CD14-positive monocyte (primary cell): ENCODE results near the gene MCM3AP. TPM values are rescaled to one million over a fixed set of nuclear protein-coding genes. Genes with fewer than 3 reads are reported as not detected.

ENCODE experiments used
- DNase-seq, 3 donors: peaks; one replicate each; pipeline ENCODE4 v3.0.0-alpha.2; 2011 to 2022
- H2AFZ ChIP-seq: 2 replicates; pipeline ENCODE4 v1.6.0; 2012; ENCODE audit warnings: mild to moderate bottlenecking, low read depth, low read length, inconsistent platforms; ENCODE audit not compliant: insufficient read depth, poor library complexity, severe bottlenecking
- H3K27ac ChIP-seq, 2 donors: 1 replicate in 1 of 2; 2 replicates in 1 of 2; pipeline ENCODE4 v1.5.1; 2012 to 2013; ENCODE audit warnings: low read length in 2 of 2, control low read depth in 1 of 2, inconsistent platforms in 1 of 2, low read depth in 1 of 2, mild to moderate bottlenecking in 1 of 2
- H3K27me3 ChIP-seq, 2 donors: one replicate each; pipeline versions ENCODE4 v1.6.0 to v1.6.1; 2011 to 2013; ENCODE audit warnings: low read length in 2 of 2; ENCODE audit not compliant: control insufficient read depth in 2 of 2, insufficient read depth in 2 of 2
- H3K36me3 ChIP-seq, 2 donors: replicated peaks in 1 of 2; 1 replicate in 1 of 2; 2 replicates in 1 of 2; pipeline versions ENCODE4 v1.5.1 to v1.6.1; 2012 to 2013; ENCODE audit warnings: low read length in 2 of 2, control low read depth in 1 of 2, inconsistent platforms in 1 of 2, mild to moderate bottlenecking in 1 of 2; ENCODE audit not compliant: insufficient read depth in 2 of 2, control insufficient read depth in 1 of 2
- H3K4me1 ChIP-seq, 2 donors: 1 replicate in 1 of 2; 2 replicates in 1 of 2; pipeline versions ENCODE4 v1.5.1 to v1.6.1; 2012 to 2013; ENCODE audit warnings: low read length in 2 of 2, control low read depth in 1 of 2, inconsistent platforms in 1 of 2, mild to moderate bottlenecking in 1 of 2, moderate library complexity in 1 of 2; ENCODE audit not compliant: insufficient read depth in 2 of 2, control insufficient read depth in 1 of 2
- H3K4me2 ChIP-seq: replicated peaks from 2 replicates; pipeline ENCODE3; 2012; ENCODE audit warnings: low read length, moderate library complexity, mild to moderate bottlenecking; ENCODE audit not compliant: poor library complexity, severe bottlenecking; ENCODE audit errors: extremely low read depth
- H3K4me3 ChIP-seq, 3 experiments: fragments of 200-600 bp in 1 of 3; sonication (generic) in 1 of 3; replicated peaks in 1 of 3; 1 replicate in 2 of 3; 2 replicates in 1 of 3; pipeline ENCODE4 v1.5.1; 2011 to 2013; ENCODE audit warnings: low read length in 3 of 3, mild to moderate bottlenecking in 3 of 3, control low read depth in 2 of 3, low read depth in 2 of 3, inconsistent platforms in 1 of 3, moderate library complexity in 1 of 3
- H3K79me2 ChIP-seq: 2 replicates; pipeline ENCODE4 v1.6.0; 2012; ENCODE audit warnings: mild to moderate bottlenecking, control low read depth, inconsistent platforms, low read length, moderate library complexity; ENCODE audit not compliant: insufficient read depth
- H3K9ac ChIP-seq: 2 replicates; pipeline ENCODE4 v1.6.0; 2017; ENCODE audit warnings: low read length, mild to moderate bottlenecking; ENCODE audit not compliant: insufficient read depth, poor library complexity, severe bottlenecking
- H3K9me3 ChIP-seq, 2 donors: replicated peaks in 1 of 2; 1 replicate in 1 of 2; 2 replicates in 1 of 2; pipeline versions ENCODE4 v1.5.1 to v1.6.1; 2012 to 2013; ENCODE audit warnings: low read length in 2 of 2, control low read depth in 1 of 2; ENCODE audit not compliant: control insufficient read depth in 1 of 2, insufficient read depth in 1 of 2
- H4K20me1 ChIP-seq: 2 replicates; pipeline ENCODE4 v1.6.0; 2012; ENCODE audit warnings: mild to moderate bottlenecking, low read length, control low read depth, moderate library complexity; ENCODE audit not compliant: insufficient read depth
- H3K27ac Mint-ChIP-seq, 7 donors: one replicate each; pipeline ENCODE4 v1.8.0; 2020; ENCODE audit warnings: mild to moderate bottlenecking in 7 of 7, mixed read lengths in 7 of 7, moderate library complexity in 6 of 7, inconsistent platforms in 2 of 7
- H3K27me3 Mint-ChIP-seq, 3 donors: one replicate each; pipeline ENCODE4 v1.8.0; 2021 to 2022; ENCODE audit warnings: low read depth in 3 of 3, mild to moderate bottlenecking in 3 of 3, mixed read lengths in 3 of 3, moderate library complexity in 3 of 3, inconsistent platforms in 1 of 3
- H3K36me3 Mint-ChIP-seq, 2 donors: one replicate each; pipeline ENCODE4 v1.8.0; 2020; ENCODE audit warnings: mixed read lengths in 2 of 2, inconsistent platforms in 1 of 2, mild to moderate bottlenecking in 1 of 2
- H3K4me1 Mint-ChIP-seq: one replicate; pipeline ENCODE4 v1.8.0; 2020; ENCODE audit warnings: mild to moderate bottlenecking, mixed read lengths
- H3K4me3 Mint-ChIP-seq, 2 donors: one replicate each; pipeline ENCODE4 v1.8.0; 2020; ENCODE audit warnings: mild to moderate bottlenecking in 2 of 2, mixed read lengths in 2 of 2, moderate library complexity in 1 of 2
- H3K9me3 Mint-ChIP-seq, 7 donors: one replicate each; pipeline ENCODE4 v1.8.0; 2020 to 2022; ENCODE audit warnings: mixed read lengths in 7 of 7, mild to moderate bottlenecking in 6 of 7, moderate library complexity in 6 of 7, inconsistent platforms in 2 of 7
- CTCF ChIP-seq: fragments of 200-600 bp; IDR thresholded peaks from one replicate; pipeline ENCODE4 v1.8.0; 2022; ENCODE audit warnings: antibody characterized with exemption, mild to moderate bottlenecking
- WGBS: methylation state at CpG from one replicate; pipeline ENCODE4 v1.1.5; 2013; ENCODE audit warnings: missing lambda C conversion rate; ENCODE audit not compliant: insufficient coverage; 5-methylcytosine and 5-hydroxymethylcytosine counted together
- intact Hi-C, 2 donors: fragments of 100-400 bp; cut with micrococcal nuclease; formaldehyde crosslinking; loops; one replicate each; pipeline versions ENCODE4 v1.15.0 to v1.15.1; 2023
- polyA plus RNA-seq, 3 donors: library from polyadenylated mRNA; depleted of rRNA in 1 of 3; unstranded in 2 of 3; stranded (reverse) in 1 of 3; fragments of 300-500 nt in 2 of 3; fragments of >200 nt in 1 of 3; fragmentation: Illumina TruSeq in 2 of 3; gene quantifications; 1 replicate in 2 of 3; 2 replicates in 1 of 3; pipeline ENCODE4 v1.2.3, GENCODE V29; 2012 to 2021

The MCM3AP gene
- polyA plus RNA-seq, 3 donors = 30.9 to 62.4 (median 32.7) TPM

GRCh38 chr21:46218906-46219590 lies 66.4 kb downstream of the MCM3AP start:
- no peak for DNase-seq

More at GRCh38 chr21:46218906-46219590, 66.4 kb downstream of the MCM3AP start:
- H3K27me3 ChIP-seq = no peaks in the 10 kb centered on the region
- Mint-ChIP-seq H3K27ac (peak overlapping the region in 2 of 7 donors; percentile 3 to 78), H3K36me3 (peaks cover 19 to 26% of the 10 kb centered on the region in 2 donors), H3K4me3 (no peak overlapping the region), H3K4me1 (no peaks in the 10 kb centered on the region), H3K9me3 (no peaks in the 10 kb centered on the region), H3K27me3 (peaks cover 0 to 1% (median 0%) of the 10 kb centered on the region in 3 donors)
- H4K20me1 ChIP-seq = no peaks in the 10 kb centered on the region
- peaks cover 0 to 16% of the 10 kb centered on the region in 2 donors for H3K36me3 ChIP-seq
- no peak overlapping the region for H3K4me3 ChIP-seq
- no peaks in the 10 kb centered on the region for H3K79me2 ChIP-seq
- no peak overlapping the region for H3K27ac ChIP-seq
- H3K4me2 ChIP-seq = no peak overlapping the region
- H3K4me1 ChIP-seq = no peaks in the 10 kb centered on the region
- 87% methylated on average over 13 of the region's 16 CpGs for WGBS
- intact Hi-C loops = no loop called here
- TF ChIP-seq CTCF = no peak
- H2AFZ ChIP-seq = no peak overlapping the region
- no peaks in the 10 kb centered on the region for H3K9me3 ChIP-seq
- no peak overlapping the region for H3K9ac ChIP-seq
